Heart left ventricle (tissue), 13 donors: ENCODE measurements around the gene LHX6.

Experiments
- POLR2A ChIP-seq, 2 donors: fragments of 450-650 bp; IDR thresholded peaks; one replicate each; pipeline ENCODE4 v1.6.1; 2017; ENCODE audit warnings: antibody characterized with exemption in 2 of 2, mild to moderate bottlenecking in 2 of 2, moderate library complexity in 2 of 2
- TF ChIP-seq, protein P1 (sequence below), 12 donors: fragments of 200-600 bp; sonication (generic) in 4 of 12; IDR thresholded peaks; one replicate each; pipeline versions ENCODE4 v1.5.0 to v1.8.0; 2018 to 2022; ENCODE audit warnings: antibody characterized with exemption in 12 of 12, mild to moderate bottlenecking in 5 of 12
- donor health status: ischemic (EF 13 %, LVEDD 7.1; RV severe dilation, severe dysfunction).
- donor health status: DM: no; HTN: yes; CAD: no.
- donor health status: DM: no; HTN: no; CAD: no.
- donor health status: ischemic (EF 25% LVEDD 6.9; RV normal size, moderate dysfunction).
- donor health status: ischemic (EF 25% LVEDD 5.7; RV mildly dilated, moderate dysfunction).
- donor health status: ischemic (EF 35%, LVEDD 5.7; RV mildly dilated, moderate dysfunction).
- donor health status: nonischemic (EF 11% LVEDD 7.7; RV severe dilation, severe dysfunction).
- donor health status: DM: yes; HTN: yes; CAD: no.
- donor health status: PGD.
- donor health status: ischemic (EF 29% LVEDD 5.4; RV normal size, mild dysfunction).
- donor health status: nonischemic (EF 23%, LVEDD 6.1; RV moderate dilation, normal function).

DNA sequence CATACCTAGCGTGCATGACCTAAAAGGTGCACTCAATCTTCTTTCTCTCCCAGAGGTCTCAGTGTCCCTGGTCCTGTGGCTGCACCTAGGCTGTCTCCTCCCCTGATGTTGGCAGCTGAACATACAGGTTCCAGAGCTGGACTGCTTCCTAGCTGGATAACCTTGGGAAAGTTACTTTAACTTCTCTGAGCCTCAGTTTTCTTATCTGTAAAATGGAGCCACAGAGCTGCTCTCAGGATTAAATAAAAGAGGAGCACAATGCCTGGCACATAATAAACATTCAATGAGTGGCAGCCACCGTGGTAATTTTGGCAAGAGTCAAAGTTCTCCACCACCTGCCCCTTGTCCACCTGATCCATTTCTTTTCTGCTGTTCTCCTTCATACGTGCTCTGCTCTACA, 55.1 kb downstream of the LHX6 start:
- TF ChIP-seq, protein P1, sequence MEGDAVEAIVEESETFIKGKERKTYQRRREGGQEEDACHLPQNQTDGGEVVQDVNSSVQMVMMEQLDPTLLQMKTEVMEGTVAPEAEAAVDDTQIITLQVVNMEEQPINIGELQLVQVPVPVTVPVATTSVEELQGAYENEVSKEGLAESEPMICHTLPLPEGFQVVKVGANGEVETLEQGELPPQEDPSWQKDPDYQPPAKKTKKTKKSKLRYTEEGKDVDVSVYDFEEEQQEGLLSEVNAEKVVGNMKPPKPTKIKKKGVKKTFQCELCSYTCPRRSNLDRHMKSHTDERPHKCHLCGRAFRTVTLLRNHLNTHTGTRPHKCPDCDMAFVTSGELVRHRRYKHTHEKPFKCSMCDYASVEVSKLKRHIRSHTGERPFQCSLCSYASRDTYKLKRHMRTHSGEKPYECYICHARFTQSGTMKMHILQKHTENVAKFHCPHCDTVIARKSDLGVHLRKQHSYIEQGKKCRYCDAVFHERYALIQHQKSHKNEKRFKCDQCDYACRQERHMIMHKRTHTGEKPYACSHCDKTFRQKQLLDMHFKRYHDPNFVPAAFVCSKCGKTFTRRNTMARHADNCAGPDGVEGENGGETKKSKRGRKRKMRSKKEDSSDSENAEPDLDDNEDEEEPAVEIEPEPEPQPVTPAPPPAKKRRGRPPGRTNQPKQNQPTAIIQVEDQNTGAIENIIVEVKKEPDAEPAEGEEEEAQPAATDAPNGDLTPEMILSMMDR (IDR thresholded peaks at IDR 0.05) = no peak
- no peak for TF ChIP-seq POLR2A (IDR thresholded peaks at IDR 0.05)
